Measurements from ENCODE around the gene HAGHL.

The HAGHL gene

DNA sequence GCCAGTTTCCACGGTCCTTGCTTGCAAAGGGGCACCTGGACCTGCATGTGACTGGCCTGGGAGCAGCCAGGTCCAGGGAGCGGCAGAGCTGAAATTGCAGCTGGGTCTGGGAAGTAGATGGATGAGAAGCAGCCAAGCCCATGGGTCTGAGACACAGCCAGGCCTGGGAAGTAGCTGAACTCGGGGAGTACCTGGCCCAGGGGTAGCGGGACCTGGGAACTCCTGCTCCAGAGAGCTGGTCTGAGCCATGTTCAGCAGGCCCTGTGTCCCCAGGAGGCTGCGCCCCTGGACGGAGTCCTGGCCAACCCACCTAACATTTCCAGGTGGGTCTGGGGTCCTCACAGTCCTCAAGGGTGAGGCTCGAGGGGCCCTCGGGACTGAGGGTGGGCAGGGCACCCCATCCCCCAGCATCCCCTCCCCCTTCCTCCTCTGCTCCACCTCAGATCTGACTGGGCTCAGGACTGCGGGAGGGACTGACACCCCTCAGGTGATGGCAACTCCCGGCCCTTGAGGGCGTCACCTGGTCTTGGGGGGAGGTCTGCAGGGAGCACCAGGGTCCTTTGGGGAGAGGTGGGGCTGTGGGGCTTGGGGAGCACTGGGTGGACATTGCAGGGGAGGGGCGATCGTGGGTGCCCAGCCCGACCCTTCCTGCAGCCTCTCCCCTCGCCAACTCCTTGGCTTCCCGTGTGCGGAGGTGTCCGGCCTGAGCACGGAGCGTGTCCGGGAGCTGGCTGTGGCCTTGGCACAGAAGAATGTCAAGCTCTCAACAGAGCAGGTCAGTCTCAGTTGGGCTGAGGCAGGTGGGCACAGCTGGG is 36.7 kb downstream of the HAGHL start:
- no peak for TF ChIP-seq ZNF274 (IDR thresholded peaks at IDR 0.05; ENCODE audit: low read depth, low read length)
- no peak overlapping the region for H3K4me3 ChIP-seq (ENCODE audit: low read length)

GRCh38 chr16:764184-764750 is 37.4 kb downstream of the HAGHL start:
- no peak for TF ChIP-seq ZNF274 (IDR thresholded peaks at IDR 0.05; ENCODE audit: low read depth, low read length)
- no peak overlapping the region for H3K4me3 ChIP-seq (ENCODE audit: low read length)

- no peak for TF ChIP-seq ZNF274 (IDR thresholded peaks at IDR 0.05; ENCODE audit: low read depth, low read length)
- H3K4me3 ChIP-seq (ENCODE audit: low read length), result no peak overlapping the region
Observed at GRCh38 chr16:764848-765487, 38.1 kb downstream of the HAGHL start.

GRCh38 chr16:765488-765865 is 38.6 kb downstream of the HAGHL start:
- TF ChIP-seq ZNF274 (IDR thresholded peaks at IDR 0.05; ENCODE audit: low read depth, low read length), result no peak
- H3K4me3 ChIP-seq (ENCODE audit: low read length), result no peak overlapping the region

DNA sequence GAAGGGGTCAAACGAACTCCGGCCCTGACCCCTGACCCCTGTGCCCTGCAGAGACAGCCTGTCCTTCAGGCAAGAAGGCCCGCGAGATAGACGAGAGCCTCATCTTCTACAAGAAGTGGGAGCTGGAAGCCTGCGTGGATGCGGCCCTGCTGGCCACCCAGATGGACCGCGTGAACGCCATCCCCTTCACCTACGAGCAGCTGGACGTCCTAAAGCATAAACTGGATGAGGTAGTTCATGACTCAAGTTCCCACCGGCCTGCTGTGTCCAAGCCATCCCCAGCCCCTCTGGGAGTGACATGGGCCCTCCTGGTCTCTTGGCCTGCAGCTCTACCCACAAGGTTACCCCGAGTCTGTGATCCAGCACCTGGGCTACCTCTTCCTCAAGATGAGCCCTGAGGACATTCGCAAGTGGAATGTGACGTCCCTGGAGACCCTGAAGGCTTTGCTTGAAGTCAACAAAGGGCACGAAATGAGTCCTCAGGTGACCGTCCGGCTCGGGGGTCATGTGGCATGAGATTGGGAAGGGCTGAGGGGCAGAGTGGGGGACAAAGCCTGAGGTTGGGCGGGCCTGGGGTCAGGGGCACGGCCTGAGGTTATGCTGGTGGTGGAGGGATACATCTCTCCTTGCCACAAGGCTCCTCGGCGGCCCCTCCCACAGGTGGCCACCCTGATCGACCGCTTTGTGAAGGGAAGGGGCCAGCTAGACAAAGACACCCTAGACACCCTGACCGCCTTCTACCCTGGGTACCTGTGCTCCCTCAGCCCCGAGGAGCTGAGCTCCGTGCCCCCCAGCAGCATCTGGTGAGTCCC is 39.3 kb downstream of the HAGHL start:
- no peak overlapping the region for H3K4me3 ChIP-seq (ENCODE audit: low read length)
- no peak for TF ChIP-seq ZNF274 (IDR thresholded peaks at IDR 0.05; ENCODE audit: low read depth, low read length)

- no peak for TF ChIP-seq ZNF274 (IDR thresholded peaks at IDR 0.05; ENCODE audit: low read depth, low read length)
- no peak overlapping the region for H3K4me3 ChIP-seq (ENCODE audit: low read length)
Observed at GRCh38 chr16:766820-767640, 40.1 kb downstream of the HAGHL start.

- no peak for TF ChIP-seq ZNF274 (IDR thresholded peaks at IDR 0.05; ENCODE audit: low read depth, low read length)
- H3K4me3 ChIP-seq (ENCODE audit: low read length), result no peak overlapping the region
Observed at GRCh38 chr16:767743-768235, 40.9 kb downstream of the HAGHL start.

DNA sequence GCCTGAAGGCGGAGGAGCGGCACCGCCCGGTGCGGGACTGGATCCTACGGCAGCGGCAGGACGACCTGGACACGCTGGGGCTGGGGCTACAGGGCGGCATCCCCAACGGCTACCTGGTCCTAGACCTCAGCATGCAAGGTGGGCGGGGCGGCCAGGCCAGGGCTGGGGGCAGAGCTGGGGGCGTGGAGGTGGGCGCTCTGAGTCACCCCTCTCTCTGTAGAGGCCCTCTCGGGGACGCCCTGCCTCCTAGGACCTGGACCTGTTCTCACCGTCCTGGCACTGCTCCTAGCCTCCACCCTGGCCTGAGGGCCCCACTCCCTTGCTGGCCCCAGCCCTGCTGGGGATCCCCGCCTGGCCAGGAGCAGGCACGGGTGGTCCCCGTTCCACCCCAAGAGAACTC is 41.5 kb downstream of the HAGHL start:
- TF ChIP-seq ZNF274 (IDR thresholded peaks at IDR 0.05; ENCODE audit: low read depth, low read length), result no peak
- H3K4me3 ChIP-seq (ENCODE audit: low read length), result no peak overlapping the region

- TF ChIP-seq ZNF274 (IDR thresholded peaks at IDR 0.05; ENCODE audit: low read depth, low read length), result no peak
- H3K4me3 ChIP-seq (ENCODE audit: low read length), result no peak overlapping the region
Observed at GRCh38 chr16:769184-769784, 42.4 kb downstream of the HAGHL start.

DNA sequence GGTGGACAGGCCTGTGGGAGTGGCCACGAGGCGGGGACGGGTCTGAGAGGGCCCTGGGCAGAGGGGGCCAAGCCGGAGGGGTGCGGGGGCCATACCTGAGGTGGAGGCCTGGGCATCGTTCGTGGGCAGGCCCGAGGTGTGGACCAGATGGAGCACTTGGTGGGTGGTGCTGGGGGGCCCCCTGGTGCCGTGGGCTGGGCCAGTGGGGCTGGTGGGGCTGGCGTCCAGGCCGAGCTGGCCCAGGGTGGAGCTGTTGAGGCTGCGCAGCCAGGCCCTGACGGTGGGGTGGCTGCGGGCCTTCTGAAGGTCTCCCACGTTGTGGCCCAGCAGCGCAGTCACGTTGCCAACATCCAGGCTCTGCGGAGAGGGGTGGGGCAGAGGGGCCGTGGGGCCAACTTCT is 43.0 kb downstream of the HAGHL start:
- no peak for TF ChIP-seq ZNF274 (IDR thresholded peaks at IDR 0.05; ENCODE audit: low read depth, low read length)
- H3K4me3 ChIP-seq (ENCODE audit: low read length), result no peak overlapping the region

GRCh38 chr16:770411-770810 is 43.5 kb downstream of the HAGHL start:
- TF ChIP-seq ZNF274 (IDR thresholded peaks at IDR 0.05; ENCODE audit: low read depth, low read length), result no peak
- H3K4me3 ChIP-seq (ENCODE audit: low read length), result no peak overlapping the region

DNA sequence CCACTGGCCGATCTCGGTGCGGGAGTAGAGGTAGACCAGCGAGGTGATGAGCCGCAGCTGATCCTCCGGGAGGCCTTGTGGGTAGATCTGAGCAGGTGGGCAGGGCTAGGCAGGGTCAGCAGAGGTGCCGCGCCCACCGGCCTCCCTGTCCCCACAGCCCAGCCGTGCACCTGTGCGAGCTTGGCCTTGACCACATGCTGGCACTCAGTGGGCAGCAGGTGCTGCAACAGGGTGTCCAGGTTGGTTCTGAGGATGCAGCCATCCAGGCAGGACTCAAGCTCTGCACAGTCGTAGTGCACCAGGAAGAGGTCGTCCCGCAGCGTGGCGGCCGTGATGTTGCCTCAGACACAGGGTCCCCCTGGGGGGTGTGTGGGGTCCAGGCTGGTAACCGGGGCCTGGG is 46.1 kb downstream of the HAGHL start:
- no peak overlapping the region for H3K4me3 ChIP-seq (ENCODE audit: low read length)
- TF ChIP-seq ZNF274 (IDR thresholded peaks at IDR 0.05; ENCODE audit: low read depth, low read length), result no peak
